NCI-H748 (cell line): Measurements from ENCODE around the gene SNX15.
"Not testable (repeated sequence)": the region's sequence is repeated elsewhere in the genome, so short reads cannot be mapped to it uniquely, and the experiment has no call there.

Source experiments
- DNase-seq: peaks from one replicate; lab custom pipeline; 2025; ENCODE audit not compliant: unreplicated experiment; lab: John Stamatoyannopoulos, UW

SNX15 gene, protein sequence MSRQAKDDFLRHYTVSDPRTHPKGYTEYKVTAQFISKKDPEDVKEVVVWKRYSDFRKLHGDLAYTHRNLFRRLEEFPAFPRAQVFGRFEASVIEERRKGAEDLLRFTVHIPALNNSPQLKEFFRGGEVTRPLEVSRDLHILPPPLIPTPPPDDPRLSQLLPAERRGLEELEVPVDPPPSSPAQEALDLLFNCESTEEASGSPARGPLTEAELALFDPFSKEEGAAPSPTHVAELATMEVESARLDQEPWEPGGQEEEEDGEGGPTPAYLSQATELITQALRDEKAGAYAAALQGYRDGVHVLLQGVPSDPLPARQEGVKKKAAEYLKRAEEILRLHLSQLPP

DNA sequence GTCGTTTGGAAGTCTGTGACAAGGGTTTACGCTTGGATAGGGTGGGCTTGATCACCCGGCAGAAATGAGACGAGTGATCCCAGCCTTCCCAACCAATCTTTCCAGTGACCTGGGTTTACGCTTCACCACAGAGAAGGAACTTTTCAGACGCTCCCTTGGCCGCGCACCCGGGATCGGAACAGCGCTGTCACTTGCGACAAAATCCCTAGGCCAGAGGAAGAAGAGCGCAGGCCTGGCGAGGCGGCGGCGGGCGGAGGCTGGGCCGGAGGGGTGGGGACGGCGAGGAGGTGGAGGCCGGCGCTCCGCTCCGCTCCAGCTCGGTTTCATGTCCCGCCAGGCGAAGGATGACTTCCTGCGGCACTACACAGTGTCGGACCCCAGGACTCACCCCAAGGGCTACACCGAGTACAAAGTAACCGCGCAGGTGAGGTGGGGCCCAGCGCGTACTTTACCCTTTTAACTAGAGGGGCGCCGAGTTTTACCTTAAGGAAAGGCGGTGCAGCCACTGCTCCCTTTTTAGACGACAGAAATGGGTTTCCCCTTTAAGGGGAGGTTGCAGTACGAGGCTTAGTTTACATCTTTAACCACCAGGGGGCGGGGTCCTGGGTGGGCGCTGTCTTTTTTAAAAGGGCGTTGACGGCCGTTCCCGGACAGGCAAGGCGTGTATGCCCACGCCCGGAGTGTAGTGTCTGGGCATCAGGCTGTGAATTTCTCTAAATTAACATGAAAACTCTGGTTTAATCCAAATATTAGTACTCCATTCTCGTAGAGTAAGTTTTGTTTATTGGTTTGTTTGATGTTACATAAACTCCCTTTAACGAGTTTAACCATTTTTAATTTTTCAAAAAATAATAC, at the start of gene SNX15:
SNX15 (plus strand) TSS at position 227 of the 855 bp plus-strand sequence; CDS start at position 326, 99 bp downstream.
- peak; percentile 98 for DNase-seq

DNA sequence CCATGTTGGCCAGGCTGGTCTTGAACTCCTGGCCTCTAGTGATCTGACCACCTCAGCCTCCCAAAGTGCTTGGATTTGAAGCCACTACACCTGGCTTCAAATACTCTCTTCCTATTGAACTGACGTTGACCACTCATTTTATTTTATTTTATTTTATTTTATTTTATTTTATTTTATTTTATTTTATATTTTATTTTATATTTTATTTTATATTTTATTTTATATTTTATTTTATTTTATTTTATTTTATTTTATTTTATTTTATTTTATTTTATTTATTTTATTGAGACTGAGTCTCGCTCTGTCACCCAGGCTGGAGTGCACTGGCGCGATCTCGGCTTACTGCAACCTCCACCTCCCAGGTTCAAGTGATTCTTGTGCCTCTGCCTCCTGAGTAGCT, 43.9 kb upstream of the SNX15 start:
- DNase-seq: not testable (repeated sequence)

DNA sequence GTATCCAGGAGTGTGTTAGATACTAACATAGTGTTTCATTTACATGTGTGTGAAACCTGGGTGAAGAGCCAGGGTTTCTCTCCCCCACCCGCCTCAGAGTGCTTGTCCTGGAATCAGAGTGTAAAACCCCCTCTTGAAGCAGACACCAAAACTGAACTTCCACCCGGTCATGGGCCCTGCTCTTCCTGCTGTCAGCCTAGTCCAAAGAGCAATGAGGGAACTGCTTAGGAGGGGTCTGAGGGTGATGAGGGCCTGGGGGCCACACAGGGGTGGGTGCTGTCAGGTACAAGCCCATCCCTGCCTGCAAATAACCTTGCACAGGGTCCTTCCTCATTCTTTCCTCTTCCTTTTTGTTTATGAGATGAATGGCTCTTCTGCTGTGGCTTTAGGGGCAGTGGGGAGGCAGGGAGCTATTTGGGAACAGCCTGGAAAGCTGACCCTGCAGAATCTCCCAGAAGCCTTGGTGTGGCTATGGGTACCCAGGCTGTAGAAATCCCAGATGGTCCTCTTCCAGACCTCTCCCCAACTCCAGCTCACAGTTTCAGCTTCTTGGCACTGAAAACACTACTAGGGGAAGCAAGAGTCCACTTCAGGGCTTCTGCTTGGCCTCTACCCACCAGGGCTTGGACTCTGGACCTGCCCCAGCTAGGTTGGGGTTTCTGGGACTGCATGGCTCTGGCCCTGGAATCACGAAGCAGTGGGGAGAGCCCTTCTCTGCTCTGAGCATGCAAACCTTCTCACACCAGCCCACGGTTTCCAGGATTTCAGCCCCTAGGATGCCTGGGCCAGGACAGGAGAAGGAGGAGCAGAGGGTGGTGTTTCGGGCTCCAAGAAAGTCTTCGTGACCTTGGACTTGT, 39.0 kb upstream of the SNX15 start:
- no peak for DNase-seq

DNA sequence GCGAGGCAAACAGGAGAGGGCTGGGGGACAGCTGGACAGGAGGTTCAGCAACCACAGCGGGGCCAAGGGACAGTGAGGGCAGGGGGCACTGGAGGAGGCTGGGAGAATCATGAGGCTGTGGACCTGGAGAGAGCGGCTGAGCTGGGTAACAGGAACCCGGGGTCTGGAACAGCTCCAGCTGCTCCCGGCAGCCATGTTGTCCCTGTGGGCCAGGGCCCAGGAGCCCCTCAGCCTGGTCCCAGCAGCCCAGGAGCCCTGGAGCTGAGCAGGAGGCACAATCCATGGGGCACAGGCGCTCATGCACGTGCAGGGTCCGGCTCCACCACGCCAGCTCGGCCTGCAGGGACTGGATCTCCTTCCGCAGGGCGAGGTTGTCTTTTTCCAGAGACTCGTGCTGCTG, 37.8 kb upstream of the SNX15 start:
- DNase-seq: no peak

DNA sequence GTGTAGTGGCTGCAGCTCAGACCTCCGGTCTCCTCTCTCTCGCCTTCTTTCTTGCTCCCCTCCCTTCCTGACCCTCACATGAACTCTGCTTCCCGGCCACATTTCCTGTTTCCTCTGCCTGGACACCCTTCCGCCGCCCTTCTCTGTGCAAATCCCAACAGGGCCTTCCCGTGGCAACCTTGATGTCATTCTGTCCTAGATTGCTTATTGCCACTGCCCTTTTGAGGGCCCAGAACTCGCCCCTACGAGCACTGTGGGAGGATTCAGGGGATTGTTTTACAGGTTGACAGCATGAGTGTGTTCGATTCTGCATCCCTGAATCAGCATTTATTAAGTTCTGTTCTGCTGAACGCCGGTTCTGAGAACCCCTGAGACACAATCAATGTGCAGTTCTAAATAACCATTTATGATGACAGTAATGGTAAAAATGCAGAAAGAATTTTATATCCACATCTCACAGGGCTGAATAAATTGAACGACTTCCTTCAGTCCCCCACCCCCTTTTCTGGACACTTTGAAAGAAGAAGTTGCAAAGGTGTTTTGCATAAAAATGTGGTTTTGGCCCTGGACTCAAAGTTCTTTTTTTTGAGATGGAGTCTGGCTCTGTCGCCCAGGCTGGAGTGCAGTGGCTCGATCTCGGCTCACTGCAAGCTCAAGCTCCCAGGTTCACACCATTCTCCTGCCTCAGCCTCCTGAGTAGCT, 36.9 kb upstream of the SNX15 start:
- DNase-seq: no peak

DNA sequence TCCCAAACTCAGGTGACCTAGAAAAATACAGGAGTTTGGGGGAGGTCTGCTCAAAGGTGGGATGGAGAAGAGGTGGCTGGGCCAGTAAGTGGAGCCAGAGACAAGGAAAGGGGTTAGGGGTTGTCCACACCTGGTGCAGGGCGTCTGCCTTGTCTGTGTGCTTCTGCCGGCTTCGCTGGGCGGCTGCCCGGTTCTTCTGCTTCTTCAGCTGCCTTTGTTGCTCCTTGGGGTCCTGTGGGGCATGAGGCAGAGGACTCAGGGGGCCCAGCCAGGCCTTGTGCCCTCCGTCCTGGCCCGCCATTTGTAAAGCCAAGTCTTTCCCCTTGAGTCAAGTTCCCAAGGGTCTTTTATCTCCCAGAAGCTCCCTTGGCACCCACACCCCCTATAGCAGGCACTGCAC, 32.9 kb upstream of the SNX15 start:
- DNase-seq: no peak

DNA sequence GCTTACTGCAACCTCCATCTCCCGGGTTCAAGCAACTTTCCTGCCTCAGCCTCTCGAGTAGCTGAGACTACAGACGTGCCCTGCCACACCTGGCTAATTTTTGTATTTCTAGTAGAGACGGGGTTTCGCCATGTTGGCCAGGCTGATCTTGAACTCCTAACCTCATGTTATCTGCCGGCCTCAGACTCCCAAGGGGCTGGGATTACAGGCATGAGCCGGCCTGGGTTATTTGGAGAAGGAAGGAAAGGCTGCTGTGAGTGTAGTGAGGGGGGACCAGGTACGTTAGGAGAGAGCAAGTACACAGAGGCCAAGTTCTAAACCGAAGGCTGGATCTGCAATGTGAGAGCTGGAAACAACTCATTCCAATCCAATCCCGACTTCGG, 30.9 kb upstream of the SNX15 start:
- no peak for DNase-seq

DNA sequence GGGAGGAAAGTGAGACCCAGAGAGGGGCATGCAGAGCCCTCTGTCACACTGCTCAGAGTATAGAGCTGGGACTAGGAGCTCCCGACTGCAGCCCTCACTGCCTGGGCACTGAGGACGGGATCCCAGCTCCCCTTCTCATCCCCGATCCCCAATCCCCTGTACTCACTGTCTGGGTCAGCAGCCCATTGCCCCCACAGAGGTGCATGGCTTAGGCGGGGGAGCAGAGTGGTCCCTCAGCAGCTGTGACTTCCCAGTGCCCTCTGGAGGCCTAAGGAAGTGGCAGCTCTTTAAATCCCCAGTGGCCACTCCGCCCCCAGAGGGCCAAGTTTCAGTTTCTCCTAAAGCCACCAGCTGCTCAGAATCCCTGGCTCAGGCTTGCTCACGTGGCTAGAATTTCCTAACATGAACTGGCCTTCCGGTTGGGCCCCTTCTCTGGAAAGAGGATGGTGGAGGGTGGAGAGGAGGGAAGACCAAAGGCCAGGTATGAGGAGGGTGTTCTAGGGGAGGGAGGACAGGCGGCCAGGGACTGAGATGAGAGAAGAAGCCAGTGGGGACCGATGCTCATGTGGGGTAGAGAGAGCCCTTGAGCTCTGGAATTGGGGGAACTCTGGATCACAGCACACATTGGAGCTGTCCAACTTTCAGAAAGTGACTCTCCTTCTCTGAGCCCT, 30.4 kb upstream of the SNX15 start, which contains the start of gene BATF2:
BATF2 (minus strand) TSS at position 262 of the 671 bp plus-strand sequence; CDS start at position 205, 57 bp downstream.
- DNase-seq: peak; percentile 27

DNA sequence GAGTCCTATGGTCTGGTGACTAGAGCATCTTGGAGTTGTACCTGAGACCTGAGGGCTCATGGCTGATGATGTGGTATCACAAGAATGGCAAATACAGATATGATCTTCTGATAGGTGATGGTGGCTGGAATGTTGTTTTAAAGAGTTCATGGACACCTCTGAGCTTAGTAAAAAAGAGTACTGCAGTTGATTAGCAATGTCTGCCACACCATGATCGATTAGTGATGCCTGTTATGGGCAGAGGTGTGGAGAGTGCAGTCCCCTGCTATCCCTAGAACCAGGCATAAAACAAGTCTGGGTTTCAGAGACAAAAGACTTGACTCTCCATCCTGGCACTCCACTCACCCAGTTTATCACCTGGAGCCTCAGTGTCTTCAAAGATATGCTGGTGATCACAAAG, 29.1 kb upstream of the SNX15 start:
- DNase-seq: no peak

DNA sequence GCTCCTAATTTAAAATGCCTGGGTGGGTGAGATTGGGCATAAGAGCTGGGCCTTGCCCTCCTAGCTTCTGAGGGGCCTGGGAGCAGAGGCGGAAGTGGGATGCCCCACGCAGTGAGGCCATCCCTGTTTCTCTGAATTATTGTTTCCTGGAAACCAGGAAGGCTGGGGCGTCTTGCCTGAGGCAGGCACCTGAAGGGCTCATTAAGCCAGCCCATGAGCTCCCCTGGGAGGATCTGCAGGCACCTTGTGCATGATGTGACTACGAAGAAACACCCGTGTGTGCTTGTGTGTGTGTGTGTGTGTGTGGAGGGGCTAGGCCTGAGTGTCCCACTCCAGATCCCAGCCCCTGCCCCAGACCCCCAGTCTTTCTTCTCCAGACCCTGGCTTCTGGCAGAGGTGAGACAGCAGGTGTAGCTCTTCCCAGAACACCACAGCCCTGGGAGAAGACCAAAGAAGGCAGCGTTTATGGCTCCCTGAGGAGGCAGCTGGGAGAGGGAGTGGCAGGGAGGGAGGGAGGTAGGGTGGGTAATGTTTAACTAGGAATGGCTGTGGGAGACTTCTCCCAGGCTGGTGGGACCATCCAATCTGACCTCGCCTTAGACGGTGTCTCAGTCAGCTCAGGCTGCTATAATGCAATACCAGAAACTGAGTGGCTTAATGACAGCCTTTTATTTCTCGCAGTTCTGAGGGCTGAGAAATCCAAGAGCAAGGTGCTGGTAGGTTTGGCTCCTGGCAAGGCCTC, 28.4 kb upstream of the SNX15 start:
- no peak for DNase-seq

DNA sequence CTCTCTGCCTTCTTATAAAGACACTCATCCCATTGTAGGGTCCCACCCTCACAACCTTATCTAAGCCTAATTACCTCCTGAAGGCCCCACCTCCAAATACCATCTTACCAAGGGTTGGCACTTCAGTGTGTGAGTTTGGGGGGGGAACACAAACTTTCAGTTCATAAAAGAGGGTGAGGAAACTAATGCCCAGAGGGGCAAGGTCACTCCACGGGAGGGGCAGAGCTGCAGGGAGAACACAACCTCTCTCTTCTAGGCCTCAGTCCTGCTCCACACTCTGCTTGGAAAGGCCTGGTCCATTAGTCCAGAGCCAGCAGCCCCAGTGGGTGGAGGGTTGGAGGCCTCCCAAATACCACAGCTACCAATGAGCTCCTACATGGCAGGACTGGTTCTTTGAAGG, 27.8 kb upstream of the SNX15 start:
- no peak for DNase-seq

DNA sequence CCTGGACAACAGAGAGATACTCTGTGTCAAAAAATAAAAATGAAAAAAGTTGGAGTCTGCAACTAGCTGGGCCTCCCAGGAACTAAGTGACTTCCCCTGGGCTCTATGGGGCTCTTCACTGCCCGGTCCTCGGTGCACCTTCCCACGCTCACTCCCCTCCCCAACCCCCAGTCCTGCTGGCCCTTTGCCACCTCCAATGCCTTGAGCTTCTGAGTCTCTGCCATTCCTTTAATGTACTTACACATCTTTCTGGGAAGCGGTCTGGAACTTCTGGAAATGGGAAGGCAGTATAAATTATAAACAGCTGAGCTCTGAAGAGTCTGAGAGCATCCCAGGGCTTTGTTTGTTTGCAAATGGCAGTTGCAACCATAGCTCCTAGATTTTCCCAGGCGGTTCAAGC, 24.5 kb upstream of the SNX15 start:
- DNase-seq: no peak

DNA sequence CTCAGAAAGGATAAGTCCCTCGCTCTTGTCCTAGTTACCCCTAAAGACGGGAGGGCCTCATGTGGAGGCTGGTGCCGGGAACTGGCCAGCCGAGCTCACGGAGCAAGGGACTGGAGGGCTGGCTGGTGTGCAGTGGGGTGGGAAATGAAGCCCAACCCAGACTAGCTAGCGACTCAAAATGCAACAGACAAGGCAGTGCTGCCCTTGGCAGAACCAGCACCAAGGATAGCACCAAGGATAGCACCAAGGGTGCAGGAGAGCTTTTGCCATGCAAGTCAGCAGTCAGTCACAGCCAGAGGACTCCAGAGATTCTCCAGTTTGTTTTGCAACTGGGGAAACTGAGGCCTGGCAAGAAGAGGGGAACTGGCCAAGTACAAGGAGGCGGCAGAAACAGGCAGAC, 24.0 kb upstream of the SNX15 start:
- no peak for DNase-seq

DNA sequence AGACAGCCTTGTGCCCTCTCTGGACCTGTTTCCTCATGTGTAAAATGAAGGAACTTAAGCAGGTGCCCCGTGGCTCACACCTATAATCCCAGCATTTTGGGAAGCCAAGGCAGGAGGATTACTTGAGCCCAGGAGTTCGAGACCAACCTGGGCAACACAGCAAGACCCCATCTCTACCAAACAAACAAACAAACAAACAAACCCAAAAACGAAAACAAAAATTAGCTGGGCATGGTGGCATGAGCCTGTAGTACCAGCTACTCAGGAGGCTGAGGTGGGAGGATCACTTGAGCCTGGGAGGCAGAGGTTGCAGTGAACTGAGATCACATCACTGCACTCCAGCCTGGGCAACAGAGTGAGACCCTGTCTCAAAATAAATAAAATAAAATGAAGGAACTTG, 23.3 kb upstream of the SNX15 start:
- DNase-seq: not testable (repeated sequence)

DNA sequence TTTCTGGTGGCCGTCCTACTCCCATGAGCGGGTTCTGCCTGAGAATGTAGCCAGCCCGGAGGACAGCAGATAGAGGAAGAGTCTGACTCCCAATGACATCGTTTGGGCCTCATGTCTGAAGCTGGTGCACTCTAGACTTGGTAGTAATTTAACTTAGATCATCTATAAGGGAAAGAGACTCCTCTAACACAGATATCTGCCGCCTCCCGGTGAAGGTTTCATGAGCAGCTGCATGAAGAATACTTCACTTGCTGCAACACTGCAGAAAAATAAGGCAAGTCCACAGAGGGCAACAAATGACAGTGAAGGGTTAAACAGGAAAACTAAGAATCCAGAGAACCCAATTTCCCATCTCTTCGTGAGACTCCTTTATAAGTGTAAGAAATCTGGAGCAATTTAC, 19.2 kb upstream of the SNX15 start:
- DNase-seq: no peak

DNA sequence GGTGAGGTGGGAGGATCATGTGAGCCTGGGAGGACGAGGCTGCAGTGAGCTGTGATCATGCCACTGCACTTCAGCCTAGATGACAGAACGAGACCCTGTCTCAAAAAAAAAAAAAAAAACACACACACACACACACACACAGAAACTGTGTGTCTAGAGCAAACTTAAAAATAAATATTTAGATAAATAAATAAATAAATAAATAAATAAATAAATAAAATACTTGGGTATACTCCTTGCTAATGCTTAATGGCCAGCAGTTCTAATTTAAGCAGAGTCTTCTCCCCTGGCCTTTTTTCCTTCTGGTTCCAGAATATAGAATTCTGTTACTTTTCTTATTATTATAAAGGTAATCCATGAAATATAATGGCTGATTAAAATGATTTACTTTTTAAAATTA, 18.4 kb upstream of the SNX15 start:
- DNase-seq: no peak

DNA sequence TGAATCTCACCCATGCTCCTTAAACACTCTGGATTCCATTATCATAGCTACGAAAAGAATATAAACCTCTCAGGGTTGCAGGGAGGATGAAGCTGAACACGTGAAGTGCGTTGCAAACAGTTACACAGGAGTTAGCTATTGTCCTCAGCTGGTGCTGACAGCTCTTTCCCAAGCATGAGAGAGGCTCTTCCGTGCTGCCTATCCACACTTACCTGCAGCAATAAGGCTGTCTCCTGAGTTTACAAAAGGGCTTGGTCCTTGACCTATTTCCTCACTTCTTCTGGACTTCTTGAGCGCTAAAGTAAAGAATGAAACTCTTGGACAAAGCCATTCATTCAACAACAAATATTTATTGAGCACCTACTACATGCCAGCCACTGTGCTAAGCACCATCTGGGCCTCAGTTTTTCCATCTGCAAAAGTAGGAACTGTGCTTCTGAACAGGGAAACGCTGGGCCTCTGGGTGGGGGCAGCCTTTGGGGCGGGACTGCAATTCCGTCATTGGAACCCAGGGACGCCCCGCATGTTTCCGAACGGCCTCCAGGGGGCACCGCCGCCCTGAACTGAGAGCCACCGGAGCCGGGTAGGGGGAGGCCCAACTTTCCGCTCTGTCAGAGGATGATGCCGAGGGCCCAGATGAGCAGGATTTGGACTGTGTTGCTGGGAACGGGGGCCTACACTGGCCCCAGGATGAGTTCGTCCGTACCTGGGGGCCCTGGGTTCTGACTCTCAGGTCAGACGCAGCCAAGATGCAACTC, 13.9 kb upstream of the SNX15 start:
- peak; percentile 86 for DNase-seq

DNA sequence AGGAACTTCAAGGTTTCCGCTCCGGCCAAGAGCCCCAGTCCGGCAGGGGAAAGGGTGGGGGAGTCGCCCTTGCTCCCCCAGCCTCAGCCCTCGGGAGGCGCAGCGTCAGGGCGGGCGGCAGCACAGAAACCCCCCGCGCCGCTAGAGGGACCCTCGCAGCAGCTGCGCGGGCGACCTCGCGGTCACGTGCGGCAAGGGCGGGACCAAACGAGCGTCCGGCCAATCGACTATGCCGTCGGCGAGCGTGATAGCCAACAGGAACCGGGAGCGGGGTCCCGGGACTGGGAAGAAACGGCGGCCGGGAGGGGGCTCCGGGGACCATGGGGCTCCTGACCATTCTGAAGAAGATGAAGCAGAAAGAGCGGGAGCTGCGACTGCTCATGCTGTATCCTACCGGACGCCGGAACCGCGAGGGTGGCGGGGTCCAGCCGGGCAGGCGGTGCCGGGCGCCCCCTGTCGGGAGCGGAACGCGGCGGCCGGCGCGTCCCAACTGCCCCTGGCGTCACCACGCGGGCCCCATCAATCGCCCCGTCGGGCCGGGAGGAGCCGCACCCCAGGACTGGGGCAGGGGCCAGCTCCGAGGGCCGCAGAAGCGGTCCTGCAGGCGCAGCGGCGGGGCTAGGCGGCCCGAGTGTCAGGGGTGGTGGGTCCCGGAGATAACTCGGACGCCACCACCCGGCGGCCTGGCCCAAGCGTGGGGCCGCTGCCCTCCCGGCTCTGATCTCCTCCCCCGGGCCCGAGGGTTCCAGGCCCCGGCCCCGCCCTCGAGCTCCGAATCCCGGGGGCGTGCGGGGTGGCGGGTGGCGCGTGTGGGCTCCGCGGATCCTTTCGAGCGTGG, 13.1 kb upstream of the SNX15 start, which contains the start of gene ARL2:
ARL2 (plus strand) TSS at position 273 of the 838 bp plus-strand sequence; CDS start at position 321, 48 bp downstream.
- peak; percentile 93 for DNase-seq
